CD8-positive, alpha-beta memory T cell (primary cell): ENCODE measurements around the gene ZNF446. TPM values are rescaled to one million over a fixed set of nuclear protein-coding genes. Genes with fewer than 3 reads are reported as not detected.

Experiments
- CTCF ChIA-PET: fragments of 350-600 bp; sonication (Branson Sonifier 250); formaldehyde crosslinking; loops from one replicate; lab custom pipeline; 2021; ENCODE audit warnings: antibody characterized with exemption; lab: Charles Lee
- POLR2A ChIA-PET: fragments of 350-600 bp; sonication (Branson Sonifier 250); formaldehyde crosslinking; loops from one replicate; lab custom pipeline; 2021; ENCODE audit warnings: antibody characterized with exemption; lab: Charles Lee
- DNase-seq, 5 donors: peaks; one replicate each; pipeline versions ENCODE4 v3.0.0 to v3.0.0-alpha.2; 2020 to 2022; ENCODE audit warnings: mixed read lengths in 1 of 5
- H3K27ac ChIP-seq: one replicate; pipeline ENCODE4 v1.7.0; 2013; ENCODE audit warnings: low read depth, mild to moderate bottlenecking, low read length, moderate library complexity
- H3K27me3 ChIP-seq: 2 replicates; pipeline ENCODE4 v1.7.0; 2013; ENCODE audit warnings: low read length, mild to moderate bottlenecking; ENCODE audit not compliant: insufficient read depth, poor library complexity, severe bottlenecking
- H3K36me3 ChIP-seq: 2 replicates; pipeline ENCODE4 v1.7.0; 2013; ENCODE audit warnings: mild to moderate bottlenecking, low read length, moderate library complexity; ENCODE audit not compliant: insufficient read depth
- H3K4me1 ChIP-seq: 2 replicates; pipeline ENCODE4 v1.7.0; 2013; ENCODE audit warnings: mild to moderate bottlenecking, low read length, moderate library complexity; ENCODE audit not compliant: insufficient read depth
- H3K4me3 ChIP-seq: 2 replicates; pipeline ENCODE4 v1.7.0; 2013; ENCODE audit warnings: mild to moderate bottlenecking, low read length
- H3K9me3 ChIP-seq: 2 replicates; pipeline ENCODE4 v1.7.0; 2013; ENCODE audit warnings: mild to moderate bottlenecking, low read length
- H3K27ac Mint-ChIP-seq, 8 donors: one replicate each; pipeline ENCODE4 v1.8.0; 2020 to 2021; ENCODE audit warnings: mixed read lengths in 8 of 8, mild to moderate bottlenecking in 6 of 8, inconsistent platforms in 3 of 8, moderate library complexity in 3 of 8
- H3K27me3 Mint-ChIP-seq, 2 donors: one replicate each; pipeline ENCODE4 v1.8.0; 2020 to 2021; ENCODE audit warnings: mixed read lengths in 2 of 2, mild to moderate bottlenecking in 1 of 2, moderate library complexity in 1 of 2
- H3K36me3 Mint-ChIP-seq, 3 donors: one replicate each; pipeline ENCODE4 v1.8.0; 2020 to 2021; ENCODE audit warnings: mixed read lengths in 3 of 3, inconsistent platforms in 1 of 3, mild to moderate bottlenecking in 1 of 3
- H3K4me1 Mint-ChIP-seq, 3 donors: one replicate each; pipeline ENCODE4 v1.8.0; 2020 to 2021; ENCODE audit warnings: mixed read lengths in 3 of 3, inconsistent platforms in 1 of 3, mild to moderate bottlenecking in 1 of 3
- H3K4me3 Mint-ChIP-seq, 7 donors: one replicate each; pipeline ENCODE4 v1.8.0; 2020 to 2021; ENCODE audit warnings: mixed read lengths in 7 of 7, mild to moderate bottlenecking in 6 of 7, moderate library complexity in 4 of 7, inconsistent platforms in 2 of 7
- H3K9me3 Mint-ChIP-seq, 5 donors: one replicate each; pipeline ENCODE4 v1.8.0; 2020 to 2022; ENCODE audit warnings: mixed read lengths in 5 of 5, mild to moderate bottlenecking in 3 of 5, moderate library complexity in 2 of 5, inconsistent platforms in 1 of 5
- polyA plus RNA-seq: library from polyadenylated mRNA; unstranded; fragments of 300-500 nt; fragmentation: Illumina TruSeq; gene quantifications from one replicate; pipeline ENCODE4 v1.2.3, GENCODE V29; 2021
- total RNA-seq, 2 experiments: library from RNA; stranded (reverse); gene quantifications; one replicate each; pipeline ENCODE4 v1.2.3, GENCODE V29; 2021

The ZNF446 gene
- total and polyA plus RNA-seq, 3 experiments from 2014 or later, result 3.8 to 7.2 (median 5.9) TPM

DNA sequence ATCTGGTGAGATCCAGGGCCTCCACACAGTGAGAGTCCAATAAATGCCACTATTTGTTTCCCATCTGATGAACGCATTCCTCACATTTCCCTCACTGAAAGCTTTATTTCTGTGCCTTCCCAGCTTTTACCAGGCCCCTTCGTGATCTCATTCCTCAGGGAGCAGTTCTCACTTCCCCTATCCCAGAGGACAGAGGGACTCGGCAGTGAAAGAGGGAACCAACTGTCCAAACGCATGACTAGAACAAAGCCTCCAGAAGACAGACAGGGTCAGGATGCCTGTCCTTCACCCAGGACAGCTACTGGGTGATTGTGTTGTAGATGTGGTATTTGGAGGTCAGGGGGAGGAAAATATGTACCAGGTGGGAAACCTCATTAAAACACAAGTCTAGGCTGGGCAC, 45.5 kb downstream of the ZNF446 start:
- peaks cover 0 to 2% of the 10 kb centered on the region in 2 donors for H3K27me3 Mint-ChIP-seq
- H3K36me3 ChIP-seq, result no peaks in the 10 kb centered on the region
- no peaks in the 10 kb centered on the region for H3K27me3 ChIP-seq
- no peaks in the 10 kb centered on the region for H3K9me3 ChIP-seq
- H3K36me3 Mint-ChIP-seq, result peaks cover 0 to 13% (median 0%) of the 10 kb centered on the region in 3 donors
- no peak overlapping the region for H3K4me3 ChIP-seq
- H3K27ac Mint-ChIP-seq, result peak overlapping the region in 4 of 8 donors; percentile 15 to 78 (median 50)
- no peak overlapping the region for H3K27ac ChIP-seq
- H3K4me1 ChIP-seq, result peaks cover 20% of the 10 kb centered on the region
- DNase-seq, result no peak
- H3K9me3 Mint-ChIP-seq, result peaks cover 0 to 2% (median 0%) of the 10 kb centered on the region in 5 donors
- POLR2A ChIA-PET, result interaction anchor here (0.6 to 2.6 kb wide), 3 partner anchors 23 to 51 kb away, joined by 3 to 28 read pairs (median 17); partner anchors contain the start of genes MZF1 and TRIM28
- peak overlapping the region in 3 of 7 donors; percentile 23 to 63 (median 46) for H3K4me3 Mint-ChIP-seq
- peaks cover 26 to 35% (median 29%) of the 10 kb centered on the region in 3 donors for H3K4me1 Mint-ChIP-seq
- CTCF ChIA-PET, result interaction anchor here (3.7 to 7.4 kb wide), 4 partner anchors 22 to 59 kb away, joined by 24 to 77 read pairs (median 37); partner anchors contain the start of genes CHMP2A, MZF1 and TRIM28

DNA sequence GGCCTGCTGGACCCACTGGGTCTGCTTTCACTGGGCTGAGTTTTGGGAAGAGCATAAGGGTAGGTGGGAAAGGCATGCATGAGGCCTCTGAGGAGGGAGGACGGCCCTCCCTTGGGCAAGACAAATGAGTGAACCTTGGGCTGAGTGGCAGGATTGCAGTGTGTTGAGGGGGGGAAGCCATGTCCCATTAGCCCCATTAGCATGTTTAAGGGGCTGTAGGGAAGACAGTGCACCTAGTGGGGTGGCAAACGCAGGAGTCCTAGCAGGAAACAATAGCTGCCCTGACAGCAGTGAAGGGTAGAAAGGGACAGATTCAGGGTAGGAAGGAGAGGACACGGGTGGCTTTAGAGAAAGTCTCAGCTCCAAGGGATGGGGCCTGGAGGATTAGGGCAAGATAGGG, 46.6 kb downstream of the ZNF446 start:
- peaks cover 0 to 2% (median 0%) of the 10 kb centered on the region in 5 donors for H3K9me3 Mint-ChIP-seq
- ChIA-PET POLR2A (interaction anchor here (0.7 kb wide), 1 partner anchor 26 kb away, joined by 4 read pairs; no protein-coding TSS in a partner anchor), CTCF (interaction anchor here (4.6 to 7.4 kb wide), 2 partner anchors 21 to 58 kb away, joined by 29 to 77 read pairs; partner anchors contain the start of gene TRIM28)
- peaks cover 0 to 2% of the 10 kb centered on the region in 2 donors for H3K27me3 Mint-ChIP-seq
- peaks cover 26 to 29% (median 28%) of the 10 kb centered on the region in 3 donors for H3K4me1 Mint-ChIP-seq
- peak overlapping the region in 2 of 7 donors; percentile 6 to 8 for H3K4me3 Mint-ChIP-seq
- no peaks in the 10 kb centered on the region for H3K27me3 ChIP-seq
- no peaks in the 10 kb centered on the region for H3K36me3 ChIP-seq
- H3K9me3 ChIP-seq, result no peaks in the 10 kb centered on the region
- H3K27ac Mint-ChIP-seq, result peak overlapping the region in 2 of 8 donors; percentile 58 to 78
- no peak overlapping the region for H3K4me3 ChIP-seq
- no peak overlapping the region for H3K27ac ChIP-seq
- no peak for DNase-seq
- H3K4me1 ChIP-seq, result peaks cover 20% of the 10 kb centered on the region
- H3K36me3 Mint-ChIP-seq, result peaks cover 0 to 9% (median 0%) of the 10 kb centered on the region in 3 donors

DNA sequence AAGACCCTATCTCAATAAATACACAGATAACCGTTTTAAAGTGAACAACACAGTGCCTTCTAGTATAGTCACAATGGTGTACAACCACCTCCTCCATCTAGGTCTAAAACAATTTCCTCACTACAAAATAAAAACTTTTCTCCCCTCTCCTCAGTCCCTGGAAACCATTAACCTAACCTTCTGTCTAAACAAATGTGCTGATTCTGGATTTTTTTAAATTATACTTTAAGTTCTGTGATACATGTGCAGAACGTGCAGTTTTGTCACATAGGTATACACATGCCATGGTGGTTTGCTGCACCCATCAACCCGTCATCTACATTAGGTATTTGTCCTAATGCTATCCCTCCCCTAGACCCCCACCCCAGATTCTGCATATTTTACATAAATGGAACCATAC, 53.3 kb downstream of the ZNF446 start:
- H3K27ac Mint-ChIP-seq, result no peak overlapping the region
- CTCF ChIA-PET, result interaction anchor here (1.1 kb wide), 1 partner anchor 10 kb away, joined by 6 read pairs; the partner anchor contains the start of gene ZBTB45

More for the DNA sequence above, 53.3 kb downstream of the ZNF446 start:
- Mint-ChIP-seq H3K9me3 (peaks cover 0 to 2% (median 0%) of the 10 kb centered on the region in 5 donors), H3K4me3 (peak overlapping the region in 1 of 7 donors; percentile 32), H3K27me3 (peaks cover 6 to 8% of the 10 kb centered on the region in 2 donors), H3K36me3 (no peaks in the 10 kb centered on the region), H3K4me1 (no peaks in the 10 kb centered on the region)
- POLR2A ChIA-PET, result no interaction called here
- no peak for DNase-seq
- Histone ChIP-seq H3K4me1 (no peaks in the 10 kb centered on the region), H3K36me3 (no peaks in the 10 kb centered on the region), H3K27ac (no peak overlapping the region), H3K4me3 (no peak overlapping the region), H3K9me3 (no peaks in the 10 kb centered on the region), H3K27me3 (no peaks in the 10 kb centered on the region)

Other genes with a start within 250 kb of the ZNF446 start
- gene ZNF544, start 247.4 kb upstream of the ZNF446 start, total RNA-seq, result 10 to 100 TPM; 51.8 to 56.8 TPM
- gene ZNF544, start 247.4 kb upstream of the ZNF446 start, polyA plus RNA-seq, result 29.2 TPM
- gene ZNF8, start 197.4 kb upstream of the ZNF446 start, total RNA-seq, result 1 to 10 TPM; 4.4 to 4.5 TPM
- 1.0 TPM for gene ZNF8, start 197.4 kb upstream of the ZNF446 start, polyA plus RNA-seq
- 100 to 1,000 TPM; 100 to 102 TPM for gene ERVK3-1, start 171.0 kb upstream of the ZNF446 start, total RNA-seq
- gene ERVK3-1, start 171.0 kb upstream of the ZNF446 start, polyA plus RNA-seq, result 84.6 TPM
- 1 to 10 TPM; 5.3 to 5.7 TPM for gene ZSCAN22, start 149.4 kb upstream of the ZNF446 start, total RNA-seq
- 2.7 TPM for gene ZSCAN22, start 149.4 kb upstream of the ZNF446 start, polyA plus RNA-seq
- gene A1BG, start 122.9 kb upstream of the ZNF446 start, total RNA-seq, result 10 to 100 TPM; 16.8 to 18.1 TPM
- 70.8 TPM for gene A1BG, start 122.9 kb upstream of the ZNF446 start, polyA plus RNA-seq
- gene ZNF497, start 113.6 kb upstream of the ZNF446 start, total RNA-seq, result 1 to 10 TPM; 1.7 TPM
- gene ZNF497, start 113.6 kb upstream of the ZNF446 start, polyA plus RNA-seq, result 1.0 TPM
- gene ZNF837, start 95.3 kb upstream of the ZNF446 start, total RNA-seq, result 1 to 10 TPM; 1.8 to 2.3 TPM
- gene ZNF837, start 95.3 kb upstream of the ZNF446 start, polyA plus RNA-seq, result 4.6 TPM
- 1,000 to 10,000 TPM; 1,588 to 1,639 TPM for gene RPS5, start 89.1 kb upstream of the ZNF446 start, total RNA-seq
- gene RPS5, start 89.1 kb upstream of the ZNF446 start, polyA plus RNA-seq, result 1,069 TPM
- gene RNF225, start 80.7 kb upstream of the ZNF446 start, total RNA-seq, result under 1 TPM; 0.28 to 0.78 TPM
- not detected for gene RNF225, start 80.7 kb upstream of the ZNF446 start, polyA plus RNA-seq
- 10 to 100 TPM; 20.9 to 22.6 TPM for gene ZNF584, start 67.7 kb upstream of the ZNF446 start, total RNA-seq
- gene ZNF584, start 67.7 kb upstream of the ZNF446 start, polyA plus RNA-seq, result 7.5 TPM
- gene ZNF132, start 36.2 kb upstream of the ZNF446 start, total RNA-seq, result 1 to 10 TPM; 4.9 to 5.2 TPM
- 0.97 TPM for gene ZNF132, start 36.2 kb upstream of the ZNF446 start, polyA plus RNA-seq
- 10 to 100 TPM; 11.3 TPM for gene ZNF324B, start 24.7 kb upstream of the ZNF446 start, total RNA-seq
- gene ZNF324B, start 24.7 kb upstream of the ZNF446 start, polyA plus RNA-seq, result 2.9 TPM
- 10 to 100 TPM; 19.8 to 21.0 TPM for gene ZNF324, start 9.3 kb upstream of the ZNF446 start, total RNA-seq
- gene ZNF324, start 9.3 kb upstream of the ZNF446 start, polyA plus RNA-seq, result 13.9 TPM
- gene SLC27A5, start 35.6 kb downstream of the ZNF446 start, total RNA-seq, result 10 to 100 TPM; 16.1 to 19.1 TPM
- 25.9 TPM for gene SLC27A5, start 35.6 kb downstream of the ZNF446 start, polyA plus RNA-seq
- 10 to 100 TPM; 15.0 to 16.1 TPM for gene ZBTB45, start 43.5 kb downstream of the ZNF446 start, total RNA-seq
- gene ZBTB45, start 43.5 kb downstream of the ZNF446 start, polyA plus RNA-seq, result 4.8 TPM
- gene TRIM28, start 67.7 kb downstream of the ZNF446 start, total RNA-seq, result 100 to 1,000 TPM; 705 to 715 TPM
- gene TRIM28, start 67.7 kb downstream of the ZNF446 start, polyA plus RNA-seq, result 57.5 TPM
- 10 to 100 TPM; 88.8 to 89.7 TPM for gene CHMP2A, start 78.8 kb downstream of the ZNF446 start, total RNA-seq
- gene CHMP2A, start 78.8 kb downstream of the ZNF446 start, polyA plus RNA-seq, result 198 TPM
- 100 to 1,000 TPM; 182 to 191 TPM for gene UBE2M, start 82.3 kb downstream of the ZNF446 start, total RNA-seq
- gene UBE2M, start 82.3 kb downstream of the ZNF446 start, polyA plus RNA-seq, result 22.5 TPM
- gene MZF1, start 97.0 kb downstream of the ZNF446 start, total RNA-seq, result 10 to 100 TPM; 14.0 to 14.8 TPM
- gene MZF1, start 97.0 kb downstream of the ZNF446 start, polyA plus RNA-seq, result 10.3 TPM